GM20000 (cell line): ENCODE measurements around the gene TEX10.

Experiments used
- DNase-seq: peaks from one replicate; pipeline ENCODE4 v3.0.0; 2012; ENCODE audit warnings: low spot score
- CTCF ChIP-seq: IDR thresholded peaks from 2 replicates; pipeline ENCODE4 v1.5.1; 2012; ENCODE audit warnings: mild to moderate bottlenecking, control low read depth; ENCODE audit errors: extremely low read depth, missing control alignments

The TEX10 gene

GRCh38 chr9:100379862-100380261, 27.1 kb upstream of the TEX10 start:
- DNase-seq, result no peak
- no peak for TF ChIP-seq CTCF

- DNase-seq, result no peak
- no peak for TF ChIP-seq CTCF
Measured at GRCh38 chr9:100377015-100377414, 24.3 kb upstream of the TEX10 start.

- DNase-seq, result no peak
Measured at GRCh38 chr9:100375658-100376057, 22.9 kb upstream of the TEX10 start.

GRCh38 chr9:100372648-100373047, 19.9 kb upstream of the TEX10 start:
- no peak for DNase-seq
- no peak for TF ChIP-seq CTCF

More at GRCh38 chr9:100375658-100376057, 22.9 kb upstream of the TEX10 start:
- no peak for TF ChIP-seq CTCF

GRCh38 chr9:100370064-100370723, 17.5 kb upstream of the TEX10 start:
- no peak for DNase-seq
- no peak for TF ChIP-seq CTCF

- no peak for DNase-seq
Measured at GRCh38 chr9:100368672-100369071, 15.9 kb upstream of the TEX10 start.

GRCh38 chr9:100366121-100366520, 13.4 kb upstream of the TEX10 start:
- no peak for TF ChIP-seq CTCF
- DNase-seq, result no peak

More at GRCh38 chr9:100368672-100369071, 15.9 kb upstream of the TEX10 start:
- no peak for TF ChIP-seq CTCF
